ENCODE results near the gene APOL5. TPM values are rescaled to one million over a fixed set of nuclear protein-coding genes. Genes with fewer than 3 reads are reported as not detected.

Gene APOL5
- total RNA-seq, 2 donors from 2014 or later: not detected

DNA sequence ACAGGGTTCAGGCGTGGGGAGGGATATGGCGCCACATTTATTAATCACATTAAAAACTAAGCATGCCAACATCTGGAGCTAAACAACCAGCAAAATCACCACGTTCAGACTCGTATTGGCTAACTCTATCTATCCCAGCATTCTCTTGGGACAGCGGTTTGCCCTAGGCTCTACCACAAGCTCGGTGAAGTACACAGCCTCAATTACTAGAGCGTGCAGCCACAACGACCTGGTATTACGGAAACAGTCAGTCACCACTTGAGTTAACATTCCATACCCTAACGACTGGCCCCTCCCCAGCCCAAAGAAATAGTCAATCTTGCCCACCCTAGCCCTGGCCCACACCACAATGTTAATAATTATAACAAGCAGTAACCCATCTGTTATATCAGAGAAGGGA, 32.1 kb downstream of the APOL5 start:
- H3K27me3 ChIP-seq: no peaks in the 10 kb centered on the region
- H3K9me3 ChIP-seq: no peaks in the 10 kb centered on the region
- TF ChIP-seq, protein P1, sequence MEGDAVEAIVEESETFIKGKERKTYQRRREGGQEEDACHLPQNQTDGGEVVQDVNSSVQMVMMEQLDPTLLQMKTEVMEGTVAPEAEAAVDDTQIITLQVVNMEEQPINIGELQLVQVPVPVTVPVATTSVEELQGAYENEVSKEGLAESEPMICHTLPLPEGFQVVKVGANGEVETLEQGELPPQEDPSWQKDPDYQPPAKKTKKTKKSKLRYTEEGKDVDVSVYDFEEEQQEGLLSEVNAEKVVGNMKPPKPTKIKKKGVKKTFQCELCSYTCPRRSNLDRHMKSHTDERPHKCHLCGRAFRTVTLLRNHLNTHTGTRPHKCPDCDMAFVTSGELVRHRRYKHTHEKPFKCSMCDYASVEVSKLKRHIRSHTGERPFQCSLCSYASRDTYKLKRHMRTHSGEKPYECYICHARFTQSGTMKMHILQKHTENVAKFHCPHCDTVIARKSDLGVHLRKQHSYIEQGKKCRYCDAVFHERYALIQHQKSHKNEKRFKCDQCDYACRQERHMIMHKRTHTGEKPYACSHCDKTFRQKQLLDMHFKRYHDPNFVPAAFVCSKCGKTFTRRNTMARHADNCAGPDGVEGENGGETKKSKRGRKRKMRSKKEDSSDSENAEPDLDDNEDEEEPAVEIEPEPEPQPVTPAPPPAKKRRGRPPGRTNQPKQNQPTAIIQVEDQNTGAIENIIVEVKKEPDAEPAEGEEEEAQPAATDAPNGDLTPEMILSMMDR (IDR thresholded peaks at IDR 0.05): no peak
- intact Hi-C loops (cut with DNase I): no loop called here
- no peak overlapping the region for H3K9ac ChIP-seq (ENCODE audit: low read depth in 2 of 2, low read length in 2 of 2)
- H3K36me3 ChIP-seq: no peaks in the 10 kb centered on the region
- H3K4me3 ChIP-seq: no peak overlapping the region
- DNase-seq: no peak
- H3K4me1 ChIP-seq: no peaks in the 10 kb centered on the region
- no peak overlapping the region for H3K27ac ChIP-seq

DNA sequence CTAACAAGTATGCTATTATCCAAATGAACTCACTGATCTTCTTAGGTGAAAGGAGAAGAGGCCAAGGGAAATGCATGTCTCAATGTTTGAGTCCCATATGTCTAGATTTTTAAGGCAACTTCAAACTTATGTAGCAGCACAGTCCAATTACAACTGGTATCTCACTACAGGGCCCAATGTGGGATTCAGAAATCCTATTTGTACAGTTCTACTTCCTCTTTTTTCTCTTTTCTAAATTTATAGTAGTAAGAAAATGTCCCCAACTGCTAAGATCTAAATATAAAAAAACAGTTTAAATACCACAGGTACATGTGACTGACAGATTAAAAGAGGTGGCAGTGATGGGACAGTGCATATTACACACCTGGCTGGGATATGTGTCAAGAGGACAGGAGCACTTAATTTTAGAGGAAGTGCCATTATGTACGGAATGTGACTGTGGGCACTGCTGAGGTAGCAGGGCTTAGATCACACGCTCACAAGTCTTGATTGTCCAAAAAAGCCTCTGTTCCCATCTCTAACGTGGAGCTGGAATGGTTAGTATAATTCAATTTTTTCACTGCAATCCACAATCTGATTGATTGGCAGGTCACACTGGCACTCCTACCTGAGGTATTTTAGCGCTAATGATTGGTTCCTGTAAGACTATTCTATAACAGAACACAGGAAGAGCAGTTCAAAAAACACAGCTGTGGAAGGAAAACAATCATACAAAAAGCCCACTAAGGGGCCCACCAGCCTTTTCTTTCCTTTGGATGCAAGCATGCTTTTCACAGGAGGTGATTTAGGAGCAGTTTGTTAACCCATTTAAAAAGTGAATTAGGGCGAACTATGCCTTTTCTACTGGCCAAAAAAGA, 34.6 kb downstream of the APOL5 start:
- no peak overlapping the region for H3K4me3 ChIP-seq
- DNase-seq: no peak
- intact Hi-C loops (cut with DNase I): no loop called here
- H3K27ac ChIP-seq: no peak overlapping the region
- H3K9ac ChIP-seq (ENCODE audit: low read depth in 2 of 2, low read length in 2 of 2): no peak overlapping the region
- TF ChIP-seq, protein P1 (IDR thresholded peaks at IDR 0.05): no peak
- no peaks in the 10 kb centered on the region for H3K9me3 ChIP-seq
- H3K4me1 ChIP-seq: no peaks in the 10 kb centered on the region
- no peaks in the 10 kb centered on the region for H3K27me3 ChIP-seq
- no peaks in the 10 kb centered on the region for H3K36me3 ChIP-seq

DNA sequence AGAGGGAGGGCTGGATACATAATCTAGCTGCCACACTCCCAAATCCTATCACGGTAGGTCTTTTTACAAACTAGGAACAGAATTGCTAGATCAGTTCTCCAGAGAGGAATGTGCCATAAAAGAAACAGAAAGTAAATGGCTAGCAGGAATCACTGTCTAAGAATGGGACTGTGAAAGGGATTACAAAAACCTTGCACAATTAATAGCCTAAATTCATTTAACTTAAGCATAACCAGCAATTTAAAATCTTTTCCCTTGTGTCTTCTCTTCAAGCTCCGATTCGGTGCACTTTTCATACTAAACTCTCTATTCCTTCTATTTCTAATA, 35.2 kb downstream of the APOL5 start:
- DNase-seq: no peak
- intact Hi-C loops (cut with DNase I): no loop called here
- no peak overlapping the region for H3K4me3 ChIP-seq
- H3K9me3 ChIP-seq: no peaks in the 10 kb centered on the region
- no peaks in the 10 kb centered on the region for H3K4me1 ChIP-seq
- H3K27me3 ChIP-seq: no peaks in the 10 kb centered on the region
- H3K27ac ChIP-seq: no peak overlapping the region
- no peaks in the 10 kb centered on the region for H3K36me3 ChIP-seq
- TF ChIP-seq, protein P1 (IDR thresholded peaks at IDR 0.05): no peak
- H3K9ac ChIP-seq (ENCODE audit: low read depth in 2 of 2, low read length in 2 of 2): no peak overlapping the region

DNA sequence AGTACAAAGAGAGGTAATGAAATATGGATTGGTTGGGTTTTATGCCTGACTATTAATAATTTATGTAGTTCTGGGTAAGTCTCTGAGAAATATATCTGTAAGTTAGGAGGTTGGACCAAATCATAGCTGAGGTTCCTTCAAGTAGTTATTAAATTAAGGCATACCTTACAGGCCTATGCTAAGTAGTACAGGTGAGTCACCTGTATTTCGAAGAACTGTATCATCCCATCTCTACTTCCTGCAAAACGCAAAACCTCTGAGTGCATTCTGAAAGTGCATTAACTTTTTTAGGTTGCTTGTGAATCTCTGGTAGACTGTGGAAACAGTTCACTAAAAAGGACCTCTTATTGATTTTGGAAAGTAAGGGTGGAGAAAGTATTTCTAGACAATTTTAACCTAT, 37.1 kb downstream of the APOL5 start:
- no peaks in the 10 kb centered on the region for H3K9me3 ChIP-seq
- no peaks in the 10 kb centered on the region for H3K27me3 ChIP-seq
- H3K36me3 ChIP-seq: peaks cover 4% of the 10 kb centered on the region
- no peak overlapping the region for H3K27ac ChIP-seq
- intact Hi-C loops (cut with DNase I): no loop called here
- TF ChIP-seq, protein P1 (IDR thresholded peaks at IDR 0.05): no peak
- no peak overlapping the region for H3K9ac ChIP-seq (ENCODE audit: low read depth in 2 of 2, low read length in 2 of 2)
- DNase-seq: no peak
- H3K4me3 ChIP-seq: no peak overlapping the region
- no peaks in the 10 kb centered on the region for H3K4me1 ChIP-seq

DNA sequence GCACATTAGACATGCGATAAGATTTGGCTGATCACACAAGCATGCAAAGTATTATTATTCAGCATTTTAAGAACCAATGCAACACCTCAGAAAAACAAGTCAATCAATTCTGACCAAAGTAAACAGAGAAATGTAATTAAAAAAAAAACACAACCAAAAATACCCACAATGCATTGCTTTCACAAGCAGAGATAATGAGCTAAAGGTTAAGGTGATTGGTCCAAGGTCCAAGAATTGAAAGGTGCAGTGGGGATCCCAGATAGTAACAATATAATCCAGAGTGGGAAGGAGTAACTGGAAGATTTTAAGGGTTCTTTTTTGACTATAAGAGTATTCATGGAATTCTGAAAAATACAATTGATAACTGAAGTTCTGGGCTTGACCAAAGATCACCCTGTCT, 39.0 kb downstream of the APOL5 start:
- TF ChIP-seq, protein P1 (IDR thresholded peaks at IDR 0.05): no peak
- peaks cover 4% of the 10 kb centered on the region for H3K36me3 ChIP-seq
- no peaks in the 10 kb centered on the region for H3K27me3 ChIP-seq
- no peaks in the 10 kb centered on the region for H3K4me1 ChIP-seq
- H3K4me3 ChIP-seq: no peak overlapping the region
- H3K9me3 ChIP-seq: no peaks in the 10 kb centered on the region
- H3K9ac ChIP-seq (ENCODE audit: low read depth in 2 of 2, low read length in 2 of 2): no peak overlapping the region
- DNase-seq: no peak
- intact Hi-C loops (cut with DNase I): no loop called here
- no peak overlapping the region for H3K27ac ChIP-seq
